ENCODE results near the gene PRDM16.

DNA sequence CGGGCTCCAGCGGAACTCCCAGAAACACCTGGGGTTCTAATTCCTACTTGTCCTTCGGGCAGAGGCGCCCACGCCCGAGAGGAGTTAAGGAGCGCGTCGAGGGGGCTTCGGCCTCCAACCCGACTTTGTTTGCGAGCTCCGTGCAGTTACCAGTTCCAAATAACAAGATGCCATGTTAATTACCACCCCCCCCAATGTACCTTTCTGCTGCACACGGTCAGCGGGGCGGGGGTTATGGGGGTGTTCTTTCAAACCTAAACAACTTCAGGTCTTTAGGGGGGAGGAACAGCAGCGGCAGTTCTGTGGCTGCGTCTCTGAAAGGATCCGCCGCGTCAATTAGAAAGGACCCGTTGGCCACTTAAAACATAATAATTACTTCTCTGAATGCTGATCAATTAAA, 114.8 kb downstream of the PRDM16 start:
- TF ChIP-seq POLR2A (IDR thresholded peaks at IDR 0.05; ENCODE audit: low read length) (no peak), GATA1 (IDR thresholded peaks at IDR 0.05; ENCODE audit: low read depth, low read length) (no peak)

Measured in erythroblast (primary cell).